Left lung (tissue), 10 donors: ENCODE results near the gene ITIH1. TPM values are rescaled to one million over a fixed set of nuclear protein-coding genes. Genes with fewer than 3 reads are reported as not detected.

Experiments
- ATAC-seq: fragments of 200-7000 bp; cut with Tn5 transposase; one replicate; pipeline ENCODE4 v1.9.1; 2020; ENCODE audit warnings: moderate library complexity
- DNase-seq, 4 donors: peaks; one replicate each; pipeline ENCODE4 v3.0.0-alpha.2; 2013 to 2020
- H3K27ac ChIP-seq, 2 donors: fragments of 200-600 bp; sonication (generic) in 1 of 2; one replicate each; pipeline versions ENCODE4 v1.5.0 to v1.8.0; 2020 to 2021
- H3K27me3 ChIP-seq, 2 donors: fragments of 200-600 bp; sonication (generic) in 1 of 2; one replicate each; pipeline versions ENCODE4 v1.5.0 to v1.8.0; 2020 to 2021
- H3K36me3 ChIP-seq, 2 donors: fragments of 200-600 bp; sonication (generic) in 1 of 2; one replicate each; pipeline versions ENCODE4 v1.5.0 to v1.8.0; 2020 to 2021
- H3K4me1 ChIP-seq, 2 donors: fragments of 200-600 bp; one replicate each; pipeline ENCODE4 v1.8.0; 2021
- H3K4me3 ChIP-seq, 2 donors: fragments of 200-600 bp; sonication (generic) in 1 of 2; one replicate each; pipeline versions ENCODE4 v1.5.0 to v1.8.0; 2020 to 2021; ENCODE audit warnings: mild to moderate bottlenecking in 1 of 2
- H3K9me3 ChIP-seq, 2 donors: fragments of 200-600 bp; sonication (generic) in 1 of 2; one replicate each; pipeline versions ENCODE4 v1.5.0 to v1.8.0; 2020 to 2021
- intact Hi-C, 2 donors: fragments of 100-400 bp; cut with DNase I; formaldehyde crosslinking; loops; one replicate each; pipeline versions ENCODE4 v1.11.2 to v1.14.2; 2022
- polyA plus RNA-seq, 6 donors: library from polyadenylated mRNA; unstranded; fragments of 120-200 nt; gene quantifications; one replicate each; pipeline ENCODE4 v1.2.1, GENCODE V29; 2013; ENCODE audit not compliant: insufficient read length in 6 of 6
- total RNA-seq, 2 donors: library from RNA; stranded (reverse); fragmentation: NEBNext Ultra II Directional; extraction: Animal tissue kit (Norgen Biotek cat#: 25700); gene quantifications; one replicate each; pipeline ENCODE4 v1.2.1, GENCODE V29; 2021
- TF ChIP-seq, protein P1 (sequence below), 2 donors: fragments of 200-600 bp; sonication (generic) in 1 of 2; IDR thresholded peaks; one replicate each; pipeline versions ENCODE4 v1.5.0 to v1.8.0; 2021; ENCODE audit warnings: antibody characterized with exemption in 2 of 2
- donor health status: DM: no; HTN: yes; CAD: no.
- donor health status: DM: no; HTN: no; CAD: no.

Gene ITIH1
- total and polyA plus RNA-seq, 8 donors = 0.18 to 0.61 (median 0.45) TPM; not detected in 4

DNA sequence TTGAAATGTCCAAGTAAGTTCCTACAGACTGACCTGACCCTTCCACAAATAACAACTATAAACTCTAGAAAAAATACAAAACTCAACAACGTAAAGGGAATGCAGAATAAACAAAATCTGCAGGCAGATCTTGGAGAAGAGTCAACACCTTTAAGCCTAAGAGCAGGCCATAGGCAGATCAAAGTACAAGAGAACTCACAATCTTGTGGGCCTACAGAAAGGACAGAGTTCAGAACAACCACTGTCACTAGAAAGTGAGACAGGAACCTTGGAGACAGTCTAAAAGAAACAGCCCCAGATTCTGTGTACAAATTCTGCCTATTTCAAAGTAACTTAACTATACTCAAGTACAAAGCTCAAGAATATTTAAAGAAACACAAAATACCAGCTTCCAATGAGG lies 37.7 kb upstream of the ITIH1 start:
- Histone ChIP-seq H3K36me3 (peaks cover 0 to 96% of the 10 kb centered on the region in 2 donors), H3K9me3 (no peaks in the 10 kb centered on the region), H3K27ac (no peak overlapping the region), H3K4me1 (no peaks in the 10 kb centered on the region), H3K27me3 (no peaks in the 10 kb centered on the region), H3K4me3 (no peak overlapping the region)
- TF ChIP-seq, protein P1, sequence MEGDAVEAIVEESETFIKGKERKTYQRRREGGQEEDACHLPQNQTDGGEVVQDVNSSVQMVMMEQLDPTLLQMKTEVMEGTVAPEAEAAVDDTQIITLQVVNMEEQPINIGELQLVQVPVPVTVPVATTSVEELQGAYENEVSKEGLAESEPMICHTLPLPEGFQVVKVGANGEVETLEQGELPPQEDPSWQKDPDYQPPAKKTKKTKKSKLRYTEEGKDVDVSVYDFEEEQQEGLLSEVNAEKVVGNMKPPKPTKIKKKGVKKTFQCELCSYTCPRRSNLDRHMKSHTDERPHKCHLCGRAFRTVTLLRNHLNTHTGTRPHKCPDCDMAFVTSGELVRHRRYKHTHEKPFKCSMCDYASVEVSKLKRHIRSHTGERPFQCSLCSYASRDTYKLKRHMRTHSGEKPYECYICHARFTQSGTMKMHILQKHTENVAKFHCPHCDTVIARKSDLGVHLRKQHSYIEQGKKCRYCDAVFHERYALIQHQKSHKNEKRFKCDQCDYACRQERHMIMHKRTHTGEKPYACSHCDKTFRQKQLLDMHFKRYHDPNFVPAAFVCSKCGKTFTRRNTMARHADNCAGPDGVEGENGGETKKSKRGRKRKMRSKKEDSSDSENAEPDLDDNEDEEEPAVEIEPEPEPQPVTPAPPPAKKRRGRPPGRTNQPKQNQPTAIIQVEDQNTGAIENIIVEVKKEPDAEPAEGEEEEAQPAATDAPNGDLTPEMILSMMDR (IDR thresholded peaks at IDR 0.05) = no peak
- intact Hi-C loops = loop anchor here in 1 of 2 donors (10.0 kb wide), 1 partner anchor 335 kb away; no protein-coding TSS in a partner anchor
- ATAC-seq (no peak), DNase-seq (no peak)

DNA sequence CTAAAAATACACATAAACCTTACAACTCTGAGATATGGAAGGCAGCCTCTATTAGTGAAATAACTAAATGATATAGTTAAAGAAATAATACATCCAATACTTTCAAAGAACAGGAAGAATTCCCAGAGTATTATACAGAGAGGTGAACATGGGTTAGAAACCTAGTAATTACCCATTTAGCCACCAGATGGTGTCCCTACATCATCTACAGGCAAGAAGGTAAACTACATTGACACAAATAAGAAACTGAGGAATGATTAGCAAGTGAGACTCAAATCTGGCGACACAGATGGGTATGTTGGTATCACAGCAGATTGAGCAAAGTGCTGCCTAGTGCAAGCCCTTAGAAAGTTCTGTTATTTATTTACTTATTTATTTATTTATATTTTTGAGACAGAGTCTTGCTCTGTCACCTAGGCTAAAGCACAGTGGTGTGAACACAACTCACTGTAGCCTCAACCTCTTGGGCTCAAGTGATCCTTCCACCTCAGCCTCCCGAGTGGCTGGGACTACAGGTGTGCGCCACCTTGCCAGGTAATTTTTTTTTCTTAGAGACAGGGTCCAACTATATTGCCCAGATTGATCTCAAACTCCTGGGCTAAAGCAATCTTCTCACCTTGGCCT lies 34.9 kb upstream of the ITIH1 start:
- TF ChIP-seq, protein P1 (IDR thresholded peaks at IDR 0.05) = peak; percentile 28 to 35
- H3K4me3 ChIP-seq = no peak overlapping the region
- DNase-seq = peak in 2 of 4 donors; percentile 9 to 23
- H3K27me3 ChIP-seq = no peaks in the 10 kb centered on the region
- intact Hi-C loops = loop anchor here in 1 of 2 donors (10.0 kb wide), 1 partner anchor 332 kb away; no protein-coding TSS in a partner anchor
- no peaks in the 10 kb centered on the region for H3K9me3 ChIP-seq
- peaks cover 0 to 96% of the 10 kb centered on the region in 2 donors for H3K36me3 ChIP-seq
- H3K4me1 ChIP-seq = no peaks in the 10 kb centered on the region
- no peak overlapping the region for H3K27ac ChIP-seq
- ATAC-seq = peak; percentile 67

DNA sequence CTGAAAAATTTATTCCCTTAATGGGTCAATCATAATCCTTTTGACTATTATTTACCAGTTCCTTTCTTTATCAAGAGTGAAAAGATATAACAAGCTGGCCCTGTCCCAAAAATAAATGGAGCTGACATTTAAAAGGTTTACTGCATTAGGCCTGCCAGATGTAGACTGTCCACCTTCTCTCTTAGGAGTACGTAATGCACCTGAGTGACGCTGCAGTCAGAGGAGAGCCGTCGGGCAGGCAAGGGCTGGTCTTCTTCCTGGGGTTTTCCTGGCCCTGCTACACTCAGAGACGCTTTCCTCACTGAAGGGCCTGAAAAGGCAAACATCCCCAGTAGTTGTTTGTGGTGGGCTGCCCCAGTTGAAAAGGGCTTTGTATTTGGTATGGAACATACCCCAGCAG lies 34.2 kb upstream of the ITIH1 start:
- peaks cover 0 to 96% of the 10 kb centered on the region in 2 donors for H3K36me3 ChIP-seq
- intact Hi-C loops = loop anchor here in 1 of 2 donors (10.0 kb wide), 1 partner anchor 332 kb away; no protein-coding TSS in a partner anchor

DNA sequence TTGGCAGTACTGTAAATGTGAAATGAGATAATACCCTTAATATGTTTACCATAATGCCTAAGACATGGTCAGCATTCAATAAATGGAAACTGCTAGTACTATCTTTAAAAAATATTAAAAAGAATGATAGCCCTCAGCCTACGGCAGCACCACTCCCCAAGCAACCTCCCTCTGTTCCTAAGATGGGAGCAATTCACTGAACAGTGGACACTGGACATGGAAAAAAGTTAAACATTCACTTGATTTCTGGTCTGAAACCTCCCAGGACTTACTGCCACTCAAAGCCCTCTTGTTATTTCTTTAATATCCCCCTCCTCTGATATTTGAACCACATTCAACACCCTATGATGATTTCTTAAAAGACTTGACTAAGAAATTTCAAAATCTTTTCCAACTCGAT lies 33.7 kb upstream of the ITIH1 start:
- Histone ChIP-seq H3K27me3 (no peaks in the 10 kb centered on the region), H3K4me3 (no peak overlapping the region), H3K27ac (no peak overlapping the region), H3K36me3 (peaks cover 0 to 96% of the 10 kb centered on the region in 2 donors), H3K4me1 (no peaks in the 10 kb centered on the region), H3K9me3 (no peaks in the 10 kb centered on the region)
- DNase-seq (no peak), ATAC-seq (no peak)
- intact Hi-C loops = loop anchor here in 1 of 2 donors (10.0 kb wide), 1 partner anchor 331 kb away; no protein-coding TSS in a partner anchor
- TF ChIP-seq, protein P1 (IDR thresholded peaks at IDR 0.05) = no peak

More for the DNA sequence above, 34.2 kb upstream of the ITIH1 start:
- ATAC-seq = no peak
- no peak for DNase-seq
- H3K4me1 ChIP-seq = no peaks in the 10 kb centered on the region
- TF ChIP-seq, protein P1 (IDR thresholded peaks at IDR 0.05) = no peak
- no peaks in the 10 kb centered on the region for H3K27me3 ChIP-seq
- H3K9me3 ChIP-seq = no peaks in the 10 kb centered on the region
- H3K4me3 ChIP-seq = no peak overlapping the region
- H3K27ac ChIP-seq = no peak overlapping the region

GRCh38 chr3:52752045-52752660 lies 25.2 kb upstream of the ITIH1 start:
- ATAC-seq (peak; percentile 61), DNase-seq (no peak)
- Histone ChIP-seq H3K4me3 (no peak overlapping the region), H3K27ac (no peak overlapping the region), H3K27me3 (no peaks in the 10 kb centered on the region), H3K4me1 (peaks cover 0 to 9% of the 10 kb centered on the region in 2 donors), H3K9me3 (no peaks in the 10 kb centered on the region), H3K36me3 (peaks cover 0 to 87% of the 10 kb centered on the region in 2 donors)
- intact Hi-C loops = no loop called here
- TF ChIP-seq, protein P1 (IDR thresholded peaks at IDR 0.05) = no peak
